ENCODE data around the gene WDR4.
"Not testable (repeated sequence)": the region's sequence is repeated elsewhere in the genome, so short reads cannot be mapped to it uniquely, and the experiment has no call there.

WDR4 gene

GRCh38 chr21:42839271-42840231 is 39.8 kb downstream of the WDR4 start:
- TF ChIP-seq CTCF (IDR thresholded peaks at IDR 0.05; ENCODE audit: extremely low read depth, missing control alignments), result no peak
- peak; percentile 38 for DNase-seq (ENCODE audit: low spot score)

- not testable (repeated sequence) for DNase-seq (ENCODE audit: low spot score)
These were observed 41.1 kb downstream of the WDR4 start for GRCh38 chr21:42838212-42838690.

GRCh38 chr21:42837421-42838211 is 41.7 kb downstream of the WDR4 start:
- no peak for TF ChIP-seq CTCF (IDR thresholded peaks at IDR 0.05; ENCODE audit: extremely low read depth, missing control alignments)
- peak; percentile 27 for DNase-seq (ENCODE audit: low spot score)

- DNase-seq (ENCODE audit: low spot score), result no peak
- no peak for TF ChIP-seq CTCF (IDR thresholded peaks at IDR 0.05; ENCODE audit: extremely low read depth, missing control alignments)
These were observed 42.5 kb downstream of the WDR4 start for GRCh38 chr21:42836767-42837301.

GRCh38 chr21:42836402-42836666 is 43.0 kb downstream of the WDR4 start:
- TF ChIP-seq CTCF (IDR thresholded peaks at IDR 0.05; ENCODE audit: extremely low read depth, missing control alignments), result no peak

GRCh38 chr21:42835611-42836401 is 43.5 kb downstream of the WDR4 start:
- no peak for TF ChIP-seq CTCF (IDR thresholded peaks at IDR 0.05; ENCODE audit: extremely low read depth, missing control alignments)
- DNase-seq (ENCODE audit: low spot score), result no peak

More at GRCh38 chr21:42836402-42836666, 43.0 kb downstream of the WDR4 start:
- no peak for DNase-seq (ENCODE audit: low spot score)

GRCh38 chr21:42835211-42835610 is 44.1 kb downstream of the WDR4 start:
- peak; percentile 7 for DNase-seq (ENCODE audit: low spot score)
- no peak for TF ChIP-seq CTCF (IDR thresholded peaks at IDR 0.05; ENCODE audit: extremely low read depth, missing control alignments)

Measured in GM20000 (cell line).